CD4-positive, alpha-beta T cell treated with Interleukin-15 for 4 hours (primary cell): ENCODE results near the gene IRAK4.
A peak's percentile ranks its signal among the peaks of the same experiment; 100 is the strongest.
"Not testable (repeated sequence)": the region's sequence is repeated elsewhere in the genome, so short reads cannot be mapped to it uniquely, and the experiment has no call there.

Experiments used
- DNase-seq: peaks from one replicate; pipeline ENCODE4 v3.0.0-alpha.2; 2020; ENCODE audit warnings: low spot score

The IRAK4 gene

DNA sequence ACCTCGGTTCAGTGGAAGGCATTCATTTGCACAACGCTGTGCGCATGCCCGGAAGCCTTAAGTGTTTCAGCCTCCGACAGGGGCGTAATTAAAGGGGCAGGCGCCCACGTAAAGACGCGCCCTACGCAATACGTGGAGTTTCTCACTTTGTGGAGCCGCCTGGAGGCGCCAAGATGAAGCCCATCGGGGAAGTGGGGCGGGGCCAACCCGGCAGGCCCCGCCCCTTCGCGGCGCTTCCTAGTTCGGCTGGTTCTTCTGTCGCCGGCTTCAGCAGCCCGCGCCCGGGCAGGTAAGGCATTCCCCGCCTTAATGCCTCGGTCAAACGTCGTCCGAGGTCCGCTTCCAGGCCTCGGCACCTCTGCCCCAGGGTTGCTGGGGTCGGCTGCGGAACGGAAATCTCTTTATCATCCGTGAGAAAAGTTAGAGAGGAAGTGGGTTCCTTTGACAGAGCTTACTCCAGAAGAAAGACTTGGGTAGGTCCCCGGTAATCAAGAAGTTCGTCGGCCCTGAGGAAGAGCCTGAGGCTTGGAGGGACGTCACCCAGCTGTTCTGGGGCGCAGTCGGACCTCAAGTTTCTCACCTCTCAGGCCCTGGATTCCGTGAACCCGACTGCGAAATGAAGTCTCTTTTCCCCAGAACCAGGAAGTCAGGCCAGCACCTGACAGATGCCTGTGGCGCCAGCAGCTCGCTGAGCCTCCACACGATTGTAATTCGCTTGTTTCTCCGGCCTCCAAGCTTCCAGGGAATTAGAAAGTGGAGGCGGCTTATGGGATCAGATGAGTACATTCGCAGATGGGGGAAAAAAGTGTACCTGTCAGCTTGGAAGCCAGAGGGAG lies at the start of gene IRAK4, which contains the start of gene PUS7L:
TSS of gene IRAK4 (plus strand) at position 224 of the 836 bp plus-strand sequence. CDS start 9,161 bp downstream, outside the sequence.
TSS of gene PUS7L (minus strand) at position 63 of the 836 bp plus-strand sequence. CDS start 3,545 bp downstream, outside the sequence.
- DNase-seq = peak; percentile 96

DNA sequence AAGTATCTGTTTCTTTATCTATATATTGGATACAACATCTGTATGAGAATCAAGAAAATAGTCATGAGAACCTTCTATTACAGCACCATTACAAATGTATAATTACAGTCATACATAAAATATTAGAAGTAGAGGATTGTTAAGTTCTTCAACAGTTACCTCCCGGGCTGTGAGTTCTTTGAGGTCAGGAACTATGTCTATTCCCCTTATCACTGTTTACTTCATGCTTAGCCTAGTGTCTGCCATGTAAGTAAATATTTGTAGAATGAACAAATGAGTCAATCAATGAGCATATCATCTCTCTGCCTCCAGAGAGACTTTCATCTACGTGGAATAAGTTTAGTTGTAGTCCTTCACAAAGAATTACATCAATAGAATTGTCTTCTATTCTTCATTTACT lies 47.4 kb upstream of the IRAK4 start:
- no peak for DNase-seq

DNA sequence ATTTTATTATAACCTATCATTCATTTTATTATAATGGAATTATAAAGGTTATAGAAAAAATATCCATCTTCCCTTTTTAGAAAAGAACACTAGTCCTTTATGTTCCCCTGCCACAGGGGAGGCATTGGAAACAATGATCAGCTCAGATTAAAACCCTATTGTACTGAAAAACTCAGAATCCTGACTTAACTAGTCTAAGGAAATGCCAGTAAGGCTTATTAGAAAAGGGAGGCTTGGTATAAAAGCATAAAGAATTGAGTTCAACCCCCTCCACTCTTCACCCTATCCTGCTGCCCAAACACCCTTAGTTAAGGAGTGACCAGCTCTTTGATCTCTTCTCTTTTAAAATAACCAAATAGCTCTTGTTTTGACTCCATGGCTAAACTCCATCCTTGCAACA lies 36.1 kb upstream of the IRAK4 start:
- DNase-seq = no peak

DNA sequence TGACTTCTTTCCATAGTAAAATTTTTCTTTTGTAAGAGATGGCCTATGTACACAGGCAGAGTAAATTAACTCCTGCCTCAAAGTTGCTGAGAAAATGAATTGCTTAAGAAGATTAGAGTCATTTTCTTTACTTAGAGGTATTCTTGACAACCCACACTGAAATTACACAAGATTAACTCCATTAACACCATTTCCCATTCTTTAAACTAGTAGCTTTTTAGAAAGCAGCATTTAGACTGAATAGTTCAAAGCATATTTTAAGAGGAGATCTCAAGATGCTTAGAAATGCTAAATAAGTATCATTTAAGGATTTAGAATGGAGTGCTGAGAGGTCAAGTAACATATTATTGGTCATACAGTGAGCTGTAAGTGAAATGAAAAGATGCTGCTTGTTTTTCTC lies 35.6 kb upstream of the IRAK4 start:
- no peak for DNase-seq

DNA sequence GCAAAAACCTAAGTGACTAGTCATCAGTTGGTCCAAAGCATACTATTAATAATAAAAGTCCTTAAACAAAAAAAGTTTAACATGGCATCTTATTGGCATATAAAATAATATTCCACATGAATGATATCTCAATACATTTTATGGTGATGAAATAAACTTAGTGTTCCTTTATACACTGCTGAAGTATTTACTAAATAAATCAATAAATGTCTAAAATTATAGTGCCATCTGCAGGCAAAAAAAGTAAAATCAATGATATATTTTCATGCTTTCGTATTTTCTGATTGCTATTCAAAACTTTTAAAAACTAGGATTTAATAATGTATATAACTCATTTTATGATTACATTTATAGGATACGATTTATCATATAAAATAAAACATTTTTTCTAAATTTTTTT lies 30.6 kb upstream of the IRAK4 start:
- no peak for DNase-seq

DNA sequence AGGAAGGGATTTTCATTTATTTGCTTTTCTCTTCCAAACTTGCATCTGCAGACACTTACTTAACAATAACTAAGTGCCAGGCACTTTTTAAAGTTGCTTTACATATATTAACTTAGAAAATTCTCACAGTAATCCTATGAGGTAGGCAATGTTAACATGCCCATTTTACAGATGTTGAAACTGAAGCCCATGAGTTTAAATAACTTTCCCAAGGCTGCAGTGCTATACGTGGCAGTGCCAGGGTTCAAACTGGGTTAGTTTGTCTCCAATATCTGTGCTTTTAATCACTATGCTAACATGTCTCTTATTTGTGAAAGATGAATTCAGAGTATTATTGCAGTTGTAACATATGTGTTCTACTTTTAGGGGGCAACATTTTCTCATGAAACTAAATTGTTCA lies 30.1 kb upstream of the IRAK4 start:
- DNase-seq = no peak

DNA sequence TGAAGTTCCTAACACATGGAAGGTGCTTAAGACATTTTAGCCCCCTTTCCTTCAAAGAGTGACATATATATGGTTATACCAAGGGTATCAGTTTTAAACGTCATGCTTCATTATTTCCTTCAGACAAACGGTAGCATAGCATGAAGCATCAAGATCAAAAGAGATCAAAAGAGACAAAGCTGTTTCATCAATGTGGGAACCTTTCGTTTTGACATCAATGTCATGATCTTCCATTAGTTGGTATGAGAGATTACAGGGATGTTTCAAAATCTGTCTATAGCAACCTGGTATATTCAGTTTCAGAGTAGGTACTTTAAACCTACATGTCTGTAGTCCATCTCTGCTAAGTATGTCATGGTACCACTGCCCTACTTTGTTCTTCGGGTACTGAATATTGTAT lies 28.5 kb upstream of the IRAK4 start:
- DNase-seq = no peak

DNA sequence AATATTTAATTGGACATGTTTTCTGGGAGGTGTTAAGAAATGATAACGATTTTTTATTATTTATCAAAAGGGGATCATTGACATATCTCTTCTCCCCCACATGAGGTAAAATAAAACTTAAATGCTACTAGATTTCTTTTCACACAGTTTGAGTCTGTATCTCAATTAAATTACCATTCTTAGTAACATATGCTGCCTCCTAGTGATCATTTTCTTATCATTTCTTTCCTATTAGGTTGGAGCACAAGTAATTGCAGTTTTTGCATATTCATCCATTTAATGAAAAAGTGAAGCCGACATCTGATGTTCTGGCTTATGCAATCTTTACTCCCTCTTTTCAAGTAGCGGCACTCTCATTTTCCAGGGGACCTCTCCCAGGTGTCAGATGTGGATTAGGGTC lies 25.1 kb upstream of the IRAK4 start:
- no peak for DNase-seq

DNA sequence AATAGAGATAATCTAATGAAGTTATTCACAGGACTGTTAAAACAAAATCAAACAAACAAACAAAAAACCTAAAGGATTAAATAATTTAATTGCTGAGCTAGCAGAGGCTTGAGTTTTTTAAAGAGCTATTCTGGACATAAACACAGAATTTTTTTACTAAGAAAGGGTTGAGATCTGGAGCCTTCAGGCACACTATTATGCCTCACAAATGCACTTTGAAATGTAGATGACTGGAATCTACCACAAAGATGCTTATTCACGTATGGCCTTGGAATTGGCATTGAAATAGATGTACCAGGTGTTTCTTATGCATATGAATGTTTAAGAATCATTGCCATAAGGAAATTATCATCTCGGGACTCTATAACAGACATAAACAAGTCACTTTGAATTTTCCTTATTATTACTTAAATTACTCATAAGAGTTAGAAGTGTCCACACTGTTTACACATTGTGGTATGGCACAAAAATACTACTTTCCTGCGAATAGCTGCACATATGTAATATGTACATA lies 21.8 kb upstream of the IRAK4 start:
- no peak for DNase-seq

DNA sequence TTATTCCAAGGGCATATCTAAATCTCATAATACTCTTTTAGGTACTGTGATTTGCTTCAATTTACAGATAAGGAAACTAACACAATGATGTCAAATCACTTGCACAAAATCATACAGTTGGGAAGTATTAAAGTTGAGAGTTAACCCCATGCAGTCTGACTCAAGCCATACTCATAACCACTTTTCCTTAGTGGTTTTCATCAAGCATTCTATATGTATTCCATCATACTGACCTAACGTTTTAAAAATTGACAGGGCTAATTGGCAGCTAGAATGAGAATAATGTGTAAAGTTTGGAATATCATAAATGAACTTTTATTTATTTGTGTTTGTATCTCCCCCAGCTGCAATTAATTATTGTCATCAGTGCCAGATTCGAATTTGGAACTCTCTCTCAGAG lies 21.1 kb upstream of the IRAK4 start:
- no peak for DNase-seq

DNA sequence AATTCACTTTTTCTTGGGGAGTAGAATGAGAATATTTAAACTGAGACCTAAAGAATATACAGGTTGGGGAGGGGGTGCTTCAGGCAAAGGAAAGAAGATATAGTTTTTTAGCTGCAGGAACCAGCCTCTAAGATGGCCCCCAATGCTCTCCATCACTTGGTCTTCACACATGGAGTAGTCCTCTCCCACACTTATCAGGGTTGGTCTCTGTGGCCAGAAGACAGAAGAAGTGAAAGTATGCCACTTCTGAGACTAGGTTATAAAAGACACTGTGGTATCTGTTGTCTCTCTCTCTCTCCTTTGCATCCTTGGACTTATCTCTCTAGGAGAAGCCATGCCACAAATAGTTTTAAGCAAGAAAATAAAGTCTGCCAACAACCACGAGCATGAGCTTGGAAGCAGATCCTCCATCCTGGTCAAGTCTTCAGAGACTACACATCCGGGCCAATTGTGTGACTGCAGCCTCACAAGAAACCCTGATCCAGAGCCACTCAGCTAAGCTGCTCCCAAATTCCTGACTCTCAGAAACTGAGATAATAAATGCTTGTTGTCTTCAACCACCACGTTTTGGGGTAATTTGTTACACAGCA lies 18.1 kb upstream of the IRAK4 start:
- DNase-seq = no peak

DNA sequence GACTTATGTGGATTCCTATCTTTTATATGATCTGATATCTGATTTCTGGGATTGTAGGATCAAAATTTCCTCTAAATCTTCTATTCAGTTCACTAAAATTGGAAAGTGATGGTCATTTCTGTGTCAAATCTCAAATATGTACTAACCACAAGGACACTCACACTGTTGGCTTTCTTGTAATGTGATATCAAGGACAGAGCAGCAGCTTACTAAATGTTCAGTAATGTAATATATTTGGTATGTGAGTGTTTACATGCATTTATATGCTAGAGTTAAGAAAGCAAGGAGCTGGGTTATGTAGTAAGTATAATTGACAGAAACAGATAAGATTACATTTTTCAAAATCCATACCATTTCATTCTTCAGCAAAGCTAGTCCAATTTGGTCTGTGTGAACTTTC lies 16.6 kb upstream of the IRAK4 start:
- no peak for DNase-seq

DNA sequence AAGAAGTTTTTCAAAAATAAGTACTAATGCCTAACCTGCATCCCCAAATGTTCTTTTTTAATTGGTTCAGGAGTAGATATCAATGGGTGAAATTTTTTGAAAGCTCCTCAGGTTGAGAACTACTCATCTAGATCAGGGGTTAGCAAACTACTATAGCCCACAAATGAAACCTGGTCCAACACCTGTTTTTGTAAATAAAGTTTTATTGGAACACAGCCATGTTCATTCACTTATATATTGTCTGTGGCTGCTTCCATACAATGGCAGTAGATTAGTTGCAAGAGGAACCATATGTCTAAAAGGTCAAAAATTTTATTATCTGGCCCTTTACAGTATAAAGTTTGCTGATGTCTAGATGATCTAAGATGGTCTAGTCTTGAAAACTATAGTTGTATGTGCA lies 13.9 kb upstream of the IRAK4 start:
- no peak for DNase-seq

DNA sequence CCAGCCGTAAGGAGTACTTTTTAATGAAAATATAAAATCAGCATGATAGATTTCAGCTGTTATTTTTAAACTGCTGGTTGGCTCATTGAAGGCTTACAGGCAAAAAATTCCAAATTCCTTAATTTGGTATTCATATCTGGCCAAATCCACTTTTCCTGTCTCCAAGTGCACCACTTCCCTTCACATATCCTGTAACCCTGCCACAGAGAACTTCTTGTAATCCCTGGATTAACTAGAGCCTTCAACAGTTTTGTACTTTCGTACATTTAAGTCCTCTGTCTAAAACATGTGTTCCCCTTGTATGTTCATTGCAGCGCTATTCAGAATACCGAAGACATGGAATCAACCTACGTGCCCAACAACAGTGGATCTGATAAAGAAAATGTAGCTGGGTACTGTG lies 9.7 kb upstream of the IRAK4 start:
- DNase-seq = no peak

DNA sequence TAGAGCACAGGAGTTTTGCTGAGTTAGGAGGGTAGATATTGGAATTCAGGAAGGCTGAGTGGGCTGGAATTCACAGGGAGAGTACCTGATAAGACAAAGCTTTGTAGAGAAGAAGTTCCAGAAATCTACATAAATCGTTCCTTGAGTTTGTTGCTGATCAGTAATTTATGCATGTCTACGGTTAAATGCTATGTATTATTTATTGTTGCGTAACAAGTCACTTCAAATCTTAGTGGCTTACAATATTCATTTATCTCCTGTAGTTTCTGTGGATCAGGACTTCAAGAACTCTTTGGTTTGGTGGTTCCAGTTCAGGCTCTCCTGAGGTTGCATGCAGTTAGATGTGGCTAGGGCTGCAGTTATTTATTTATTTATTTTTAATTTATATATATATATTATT lies 7.9 kb upstream of the IRAK4 start:
- no peak for DNase-seq

DNA sequence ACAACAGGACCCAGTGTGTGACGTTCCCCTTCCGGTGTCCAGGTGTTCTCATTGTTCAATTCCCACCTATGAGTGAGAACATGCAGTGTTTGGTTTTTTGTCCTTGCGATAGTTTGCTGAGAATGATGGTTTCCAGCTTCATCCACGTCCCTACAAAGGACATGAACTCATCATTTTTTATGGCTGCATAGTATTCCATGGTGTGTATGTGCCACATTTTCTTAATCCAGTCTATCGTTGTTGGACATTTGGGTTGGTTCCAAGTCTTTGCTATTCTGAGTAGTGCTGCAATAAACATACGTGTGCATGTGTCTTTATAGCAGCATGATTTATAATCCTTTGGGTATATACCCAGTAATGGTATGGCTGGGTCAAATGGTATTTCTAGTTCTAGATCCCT lies 7.4 kb upstream of the IRAK4 start:
- DNase-seq = not testable (repeated sequence)

DNA sequence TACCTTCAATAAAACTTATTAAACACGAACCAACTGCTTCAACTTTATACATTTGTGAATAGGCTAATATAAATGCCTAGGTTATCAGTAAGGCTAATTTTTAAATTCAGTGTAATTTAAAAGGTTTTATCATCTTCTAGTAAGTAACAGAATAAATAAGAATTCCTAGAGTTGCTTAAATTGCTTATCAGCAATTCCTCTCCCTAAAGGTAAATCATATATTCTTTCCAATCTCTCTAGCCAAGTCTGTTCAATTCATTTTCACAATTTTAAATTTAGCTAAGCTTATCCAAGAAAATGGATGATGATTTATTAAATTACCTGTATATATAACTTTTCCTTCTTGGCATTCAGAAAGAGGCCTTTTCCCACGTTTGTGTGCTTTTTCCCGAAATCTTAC lies 4.7 kb upstream of the IRAK4 start:
- DNase-seq = no peak

DNA sequence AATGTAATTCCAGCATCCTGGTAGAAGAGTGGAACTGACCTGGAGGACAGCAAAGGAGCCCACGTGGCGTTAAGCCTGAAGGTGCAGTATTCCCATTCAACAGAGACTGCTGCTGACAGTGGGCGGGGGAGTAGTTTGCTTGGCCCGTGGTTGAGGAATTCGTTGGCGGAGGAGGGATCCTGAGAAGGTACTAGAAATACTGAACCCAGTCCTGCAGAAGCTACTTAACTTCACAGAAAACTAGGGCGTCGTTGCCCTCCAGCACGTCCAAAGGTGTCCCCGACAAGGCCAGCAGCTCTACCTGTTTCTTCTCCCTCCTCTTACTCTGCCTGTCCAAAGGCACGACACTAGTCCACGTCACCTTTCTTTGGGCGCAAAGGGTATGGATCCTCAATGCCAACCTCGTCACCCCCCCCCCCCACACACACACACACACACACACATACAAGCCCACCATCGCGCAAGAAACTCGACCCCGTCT lies 464 bp upstream of the IRAK4 start:
- no peak for DNase-seq

DNA sequence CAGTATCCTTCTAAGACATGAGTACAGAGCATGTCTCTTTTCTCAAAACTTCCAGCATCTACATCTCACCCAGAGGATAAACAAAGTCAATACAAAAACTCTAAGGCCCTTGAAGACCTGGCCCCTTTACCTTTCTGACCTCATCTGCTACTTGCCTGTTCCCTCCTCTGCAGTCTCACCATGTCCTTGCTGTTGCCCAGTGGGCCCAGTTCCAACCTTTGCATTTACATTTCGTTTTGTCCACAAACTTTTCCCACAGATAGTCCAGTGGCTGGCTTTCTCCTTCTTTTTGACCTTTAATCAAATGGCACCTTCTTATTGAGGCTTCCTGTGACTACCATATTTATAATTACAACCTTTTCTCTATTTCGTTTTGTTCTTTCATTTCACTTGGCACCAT lies 1.6 kb downstream of the IRAK4 start:
- DNase-seq = no peak

DNA sequence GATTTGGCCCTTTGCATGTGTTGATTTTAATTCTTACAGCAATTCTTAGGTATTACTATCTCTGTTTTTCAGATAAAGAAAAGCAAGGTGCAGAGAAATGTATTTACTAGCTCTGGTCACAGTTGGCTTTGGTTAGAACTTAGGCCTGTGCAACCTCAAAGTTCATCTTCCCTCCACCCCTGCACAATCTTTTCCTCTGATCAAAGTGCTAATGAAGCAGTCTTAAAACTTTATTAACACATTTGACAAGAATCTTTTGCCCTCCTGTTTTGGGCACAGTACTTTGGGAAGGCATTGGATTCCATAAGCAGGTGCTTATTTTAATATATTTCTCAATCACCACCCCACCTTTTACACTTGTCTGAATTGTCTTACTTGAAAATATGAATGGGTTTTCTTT lies 2.7 kb downstream of the IRAK4 start:
- no peak for DNase-seq

DNA sequence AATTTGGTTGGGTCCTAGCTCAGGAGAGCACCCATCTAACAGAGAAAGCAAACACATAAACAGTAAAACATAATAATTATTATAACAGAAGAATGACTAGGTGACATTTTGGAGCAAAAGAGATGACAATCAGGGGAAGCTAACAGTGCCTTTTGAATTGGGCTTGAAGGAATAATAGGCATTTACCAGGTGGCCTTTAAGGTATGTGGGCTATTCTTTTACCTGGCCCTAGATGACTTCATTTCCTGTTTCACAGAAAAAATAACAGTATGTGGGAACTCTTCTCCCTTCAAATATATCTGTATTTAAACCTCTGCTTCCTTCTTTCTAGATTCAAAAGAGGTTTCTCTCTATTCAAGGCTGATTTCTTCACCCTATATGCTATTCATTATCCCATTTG lies 3.8 kb downstream of the IRAK4 start:
- no peak for DNase-seq

DNA sequence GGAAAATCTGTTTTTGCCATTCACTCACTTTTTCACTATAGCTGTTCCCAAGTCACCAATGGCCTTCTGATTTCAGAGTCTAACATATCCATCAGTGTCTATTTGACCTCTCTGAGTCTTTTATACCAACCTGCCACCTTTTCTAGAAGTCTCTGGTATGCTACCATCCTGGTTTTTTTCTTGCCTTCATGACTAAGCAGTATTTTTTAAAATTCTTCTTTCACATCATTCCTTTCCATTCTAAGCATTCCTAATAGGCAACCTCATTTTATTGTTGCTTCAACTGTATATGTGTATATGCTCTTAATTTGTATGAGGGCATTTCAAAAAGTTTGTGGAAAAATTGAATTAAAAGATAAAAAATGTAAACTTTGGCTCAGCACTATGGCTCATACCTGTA lies 5.0 kb downstream of the IRAK4 start:
- no peak for DNase-seq

DNA sequence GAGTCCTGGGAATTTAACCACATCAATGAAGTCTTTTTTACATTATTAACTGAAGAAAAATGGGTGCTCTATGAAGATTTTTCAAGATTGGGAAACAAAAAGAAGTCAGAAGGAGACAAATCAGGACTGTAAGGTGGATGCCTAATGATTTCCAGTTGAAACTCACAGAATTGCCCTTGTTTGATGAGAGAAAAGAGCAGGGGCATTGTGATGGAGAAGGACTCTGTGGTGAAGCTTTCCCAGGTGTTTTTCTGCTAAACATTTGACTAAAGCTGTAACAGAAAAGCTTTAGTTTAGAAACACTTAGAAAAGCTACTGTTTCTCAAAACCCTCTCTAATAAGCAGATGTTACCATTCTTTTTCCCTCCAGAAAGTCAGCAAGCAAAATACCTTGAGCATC lies 5.8 kb downstream of the IRAK4 start:
- DNase-seq = no peak
